GM21717 (cell line): ENCODE measurements around the gene ITFG1.
"Not testable (repeated sequence)": the region's sequence is repeated elsewhere in the genome, so short reads cannot be mapped to it uniquely, and the experiment has no call there.

Source experiments
- ATAC-seq: cut with Tn5 transposase; IDR thresholded peaks from one replicate; pipeline ENCODE4 v1.9.1; 2021; ENCODE audit warnings: mild to moderate bottlenecking, moderate library complexity; ENCODE audit not compliant: unreplicated experiment

ITFG1 gene

GRCh38 chr16:47424846-47425245, 36.0 kb downstream of the ITFG1 start:
- no peak for ATAC-seq

DNA sequence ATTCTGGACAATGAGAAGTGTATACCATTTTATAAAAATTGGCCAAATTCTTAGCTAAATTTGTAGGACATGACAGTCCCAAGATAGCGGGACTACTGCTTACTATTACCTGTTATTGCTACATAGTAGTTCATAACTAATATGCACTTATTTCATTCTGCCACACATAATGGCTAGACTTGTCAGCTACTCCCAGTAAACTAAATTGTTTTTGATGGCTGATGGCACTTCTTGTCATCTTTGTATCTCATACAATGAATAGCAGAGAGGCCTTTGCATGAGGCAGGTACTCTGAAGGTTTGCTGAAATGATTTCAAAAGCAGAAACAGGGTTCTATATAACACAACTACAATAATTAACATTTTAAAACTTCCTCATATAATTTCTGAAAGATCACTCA, 44.0 kb downstream of the ITFG1 start:
- ATAC-seq = no peak

- ATAC-seq = no peak
Observed at GRCh38 chr16:47413041-47413440, 47.8 kb downstream of the ITFG1 start.

DNA sequence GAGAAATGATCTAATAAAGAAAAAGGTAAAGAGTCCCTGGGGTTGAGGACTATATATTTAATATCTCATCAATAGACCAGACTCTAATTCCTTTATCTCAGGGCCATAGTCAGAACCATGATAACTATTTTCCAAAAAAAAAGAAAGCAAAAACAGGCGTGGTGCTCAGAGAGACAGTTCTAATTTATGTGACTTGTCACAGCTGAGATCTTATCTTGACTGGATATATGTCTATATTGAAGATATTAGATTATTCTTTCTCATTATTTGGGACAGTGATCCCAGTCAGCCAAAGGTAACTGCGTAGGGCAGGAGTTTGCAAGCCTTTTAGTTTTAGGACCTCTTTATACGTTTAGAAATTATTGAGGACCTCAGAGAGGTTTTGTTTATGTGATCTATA, 52.4 kb downstream of the ITFG1 start:
- ATAC-seq = no peak

DNA sequence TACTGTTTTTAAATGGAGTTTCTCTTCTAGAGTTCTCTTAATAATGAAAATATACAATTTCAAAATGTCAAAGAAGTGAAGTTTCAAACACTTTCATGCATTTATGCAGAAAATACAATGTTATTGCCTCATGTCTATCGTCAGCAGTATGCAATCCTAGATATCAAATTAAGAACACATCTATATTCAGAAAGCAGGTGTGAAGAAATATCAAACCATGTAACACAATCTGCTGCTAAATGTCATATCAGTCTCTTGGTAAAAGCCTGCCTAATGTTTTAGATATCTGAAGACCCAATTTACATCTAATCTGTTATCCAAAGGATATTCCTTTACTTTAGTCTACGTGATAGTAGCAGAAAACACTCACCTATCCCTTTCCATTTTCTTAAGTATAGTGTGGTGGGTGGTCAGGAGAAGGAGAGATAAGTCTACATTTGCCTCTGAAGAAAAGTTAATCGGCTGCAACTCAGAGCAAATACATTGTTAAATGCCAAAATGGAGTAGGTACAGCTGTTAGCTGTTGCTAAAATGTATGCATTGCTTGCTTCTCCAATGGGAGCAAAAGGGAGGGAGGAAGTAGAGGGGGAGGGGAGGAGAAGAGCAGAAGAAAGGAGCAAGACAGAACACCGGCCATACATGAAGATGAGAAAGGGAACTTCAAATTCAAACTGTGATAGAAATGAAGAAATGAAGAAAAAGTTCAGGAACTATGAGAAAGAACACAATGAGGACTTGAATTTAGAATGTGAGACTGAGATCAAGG, 64.9 kb downstream of the ITFG1 start:
- ATAC-seq = no peak

GRCh38 chr16:47392081-47392480, 68.8 kb downstream of the ITFG1 start:
- ATAC-seq = peak; percentile 95

- ATAC-seq = no peak
Observed at GRCh38 chr16:47388705-47389104, 72.2 kb downstream of the ITFG1 start.

- no peak for ATAC-seq
Observed at GRCh38 chr16:47387026-47387734, 73.7 kb downstream of the ITFG1 start.

- no peak for ATAC-seq
Observed at GRCh38 chr16:47386201-47386718, 74.6 kb downstream of the ITFG1 start.

DNA sequence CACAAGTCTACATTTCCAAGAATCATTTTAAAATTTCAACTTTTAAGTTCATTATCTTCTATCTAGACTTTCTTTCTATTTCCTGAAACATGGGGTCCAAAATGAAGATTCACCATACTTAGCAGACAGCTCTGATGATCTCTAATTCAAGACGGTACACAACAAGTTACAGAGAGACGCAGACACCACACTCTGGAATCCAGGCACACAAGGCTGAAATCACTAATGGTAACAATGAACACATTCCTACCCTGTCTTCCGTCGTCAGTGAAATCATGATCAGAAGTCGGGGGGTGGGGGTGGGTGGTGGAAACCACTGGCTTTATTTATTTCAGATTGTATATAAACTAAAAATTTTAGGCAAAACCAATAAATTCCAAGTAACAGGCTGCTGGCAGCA, 78.5 kb downstream of the ITFG1 start:
- ATAC-seq = no peak

- ATAC-seq = no peak
Observed at GRCh38 chr16:47377154-47377553, 83.7 kb downstream of the ITFG1 start.

DNA sequence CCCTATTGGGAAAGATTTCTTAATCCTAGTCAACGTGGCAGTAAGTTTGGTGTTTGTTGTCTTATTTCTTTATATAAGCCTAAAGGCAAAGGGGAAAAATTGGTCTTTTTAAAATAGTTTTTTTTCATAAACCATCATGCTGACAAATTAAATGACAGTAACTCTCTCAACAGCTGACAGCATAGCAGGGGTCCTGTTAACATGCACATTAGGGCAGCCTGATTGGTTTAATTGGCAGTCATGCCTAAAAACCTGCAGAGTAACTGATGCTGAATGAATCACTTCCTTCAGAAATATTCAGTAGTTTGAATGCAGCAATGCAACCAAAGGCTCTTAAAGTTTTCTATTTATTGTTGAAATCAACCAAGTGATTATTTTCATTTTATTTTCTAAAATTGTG, 85.4 kb downstream of the ITFG1 start:
- no peak for ATAC-seq

DNA sequence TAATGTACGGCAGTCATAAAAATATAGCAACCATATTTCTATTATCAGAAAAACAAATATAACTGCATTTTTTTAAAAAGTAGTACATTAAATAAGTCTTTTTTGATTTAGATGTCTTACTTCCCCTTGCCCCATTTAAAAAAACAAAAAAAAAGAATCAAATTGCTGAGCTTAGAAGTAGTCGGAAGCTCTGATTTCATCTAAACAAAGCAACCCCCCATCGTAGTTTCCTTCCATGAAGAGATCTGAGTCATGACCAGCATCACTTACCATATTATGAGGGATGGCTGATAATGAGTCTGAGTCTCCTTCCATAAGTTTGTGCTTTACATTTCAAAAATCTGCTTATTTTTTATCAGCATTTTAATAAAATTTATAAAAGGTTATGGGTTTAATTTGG, 86.2 kb downstream of the ITFG1 start:
- no peak for ATAC-seq

DNA sequence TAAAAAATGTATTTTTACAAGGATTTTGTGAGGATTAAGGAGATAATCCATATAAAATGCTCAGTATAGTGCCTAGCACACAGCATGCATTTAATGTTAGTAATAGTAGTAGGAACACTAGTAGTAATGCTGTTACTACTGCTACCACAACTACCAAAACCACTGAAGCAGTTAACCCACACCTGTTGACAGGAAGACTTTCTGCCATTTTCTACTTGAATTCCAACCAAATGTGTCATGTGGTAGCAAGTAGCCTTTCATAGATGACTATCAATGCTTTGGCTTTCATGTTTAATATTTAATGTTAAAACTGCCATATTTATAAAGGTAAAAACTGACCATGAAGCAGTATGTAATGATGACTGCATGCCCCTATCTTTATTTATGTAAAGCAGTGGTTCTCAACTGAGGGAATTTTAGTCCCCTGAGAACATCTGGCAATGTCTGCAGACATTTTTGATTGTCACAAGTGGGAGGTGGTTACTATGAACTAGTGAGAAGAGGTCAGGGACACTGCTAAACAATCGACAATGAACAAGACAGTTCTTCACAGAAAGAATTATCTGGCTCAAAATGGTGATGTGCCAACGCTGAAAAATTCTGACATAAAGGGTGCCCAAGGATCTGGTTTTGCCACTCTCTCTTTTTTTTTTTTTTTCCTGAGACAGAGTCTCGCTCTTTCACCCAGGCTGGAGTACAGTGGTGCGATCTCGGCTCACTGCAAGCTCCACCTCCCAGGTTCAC, 89.4 kb downstream of the ITFG1 start:
- no peak for ATAC-seq

GRCh38 chr16:47370536-47370935, 90.3 kb downstream of the ITFG1 start:
- ATAC-seq = no peak

- no peak for ATAC-seq
Observed at GRCh38 chr16:47366228-47366627, 94.6 kb downstream of the ITFG1 start.

DNA sequence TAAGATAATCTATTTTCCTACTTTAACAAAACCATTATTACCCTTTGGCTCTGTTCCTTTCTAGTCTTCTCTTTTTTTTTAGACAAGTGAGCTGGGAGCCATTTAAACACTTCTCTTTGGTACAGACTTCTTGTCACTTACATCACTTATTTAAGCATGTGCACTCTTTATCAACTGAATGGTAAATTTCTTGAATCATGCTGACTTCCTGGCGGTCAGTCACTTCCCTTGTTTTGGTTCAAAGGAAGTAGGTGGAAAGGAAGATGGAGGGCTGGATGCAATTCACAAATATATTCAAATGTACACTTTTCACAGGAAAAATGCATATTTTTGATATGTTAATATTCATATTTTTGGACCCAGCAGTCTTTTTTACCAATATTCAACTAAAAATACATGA, 97.1 kb downstream of the ITFG1 start:
- no peak for ATAC-seq

- ATAC-seq = no peak
Observed at GRCh38 chr16:47359478-47359877, 101.4 kb downstream of the ITFG1 start.

- no peak for ATAC-seq
Observed at GRCh38 chr16:47358816-47359215, 102.0 kb downstream of the ITFG1 start.

- not testable (repeated sequence) for ATAC-seq
Observed at GRCh38 chr16:47349029-47349428, 111.8 kb downstream of the ITFG1 start.

GRCh38 chr16:47347021-47347696, 113.7 kb downstream of the ITFG1 start:
- ATAC-seq = not testable (repeated sequence)
